ENCODE measurements around the gene LRRC34.
A peak's percentile ranks its signal among the peaks of the same experiment; 100 is the strongest.

LRRC34 gene

DNA sequence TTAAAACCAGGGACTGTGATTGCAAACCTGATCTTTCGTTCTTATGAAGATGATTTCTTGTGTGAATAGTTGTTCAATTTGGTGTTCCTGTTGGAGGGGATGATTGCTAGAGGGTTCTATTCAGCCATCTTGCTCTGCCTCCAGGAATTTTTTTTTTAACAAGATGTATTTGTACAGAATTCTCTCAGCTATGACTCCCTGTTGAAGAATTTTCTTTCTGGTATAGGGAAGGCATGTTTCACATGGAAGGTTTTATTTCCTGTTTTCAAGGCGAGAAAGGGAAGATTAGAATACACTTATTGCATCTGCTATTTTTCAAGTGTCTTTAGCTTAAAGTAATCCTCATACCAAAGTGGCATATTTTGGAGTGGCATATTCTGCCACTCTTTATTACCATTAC, 5.6 kb upstream of the LRRC34 start:
- no peak overlapping the region for H3K27ac ChIP-seq (ENCODE audit: insufficient read depth, low read length, poor library complexity, severe bottlenecking)
- no peak for DNase-seq
- no peaks in the 10 kb centered on the region for H3K36me3 ChIP-seq (ENCODE audit: control insufficient read depth, insufficient read depth, low read length)
- no peak overlapping the region for H3K4me3 ChIP-seq (ENCODE audit: insufficient read depth, low read depth, low read length, poor library complexity, severe bottlenecking)
- no peaks in the 10 kb centered on the region for H3K9me3 ChIP-seq (ENCODE audit: control insufficient read depth, low read length)
- no peaks in the 10 kb centered on the region for H3K4me1 ChIP-seq (ENCODE audit: control insufficient read depth, insufficient read depth, low read length, poor library complexity, severe bottlenecking)
- no peaks in the 10 kb centered on the region for H3K27me3 ChIP-seq (replicated peaks; ENCODE audit: control insufficient read depth, insufficient read depth, low read length, poor library complexity, severe bottlenecking)

DNA sequence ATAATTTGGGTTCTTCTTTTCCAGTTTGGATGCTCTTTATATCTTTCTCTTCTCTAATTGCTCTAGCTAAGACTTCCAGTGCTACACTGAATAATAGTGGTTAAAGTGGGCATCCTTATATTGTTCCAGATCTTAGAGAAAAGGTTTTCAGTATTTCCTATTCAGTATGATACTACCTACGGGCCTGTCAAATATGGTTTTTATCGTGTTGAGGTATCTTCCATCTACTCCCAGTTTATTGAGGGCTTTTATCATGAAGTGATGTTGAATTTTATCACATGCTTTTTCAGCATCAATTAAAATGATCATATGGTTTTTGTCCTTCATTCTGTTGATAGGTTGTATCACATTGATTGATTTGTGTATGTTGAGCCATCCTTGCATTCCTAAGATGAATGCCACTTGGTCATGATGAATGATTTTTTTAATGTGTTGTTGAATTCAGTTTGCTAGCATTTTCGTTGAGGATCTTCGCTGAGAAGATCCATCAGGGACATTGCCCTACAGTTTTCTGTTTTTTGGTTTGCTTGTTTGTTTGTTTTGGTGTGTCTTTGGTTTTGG, 3.0 kb upstream of the LRRC34 start:
- H3K27me3 ChIP-seq (replicated peaks; ENCODE audit: control insufficient read depth, insufficient read depth, low read length, poor library complexity, severe bottlenecking) = no peaks in the 10 kb centered on the region
- DNase-seq = no peak
- H3K27ac ChIP-seq (ENCODE audit: insufficient read depth, low read length, poor library complexity, severe bottlenecking) = no peak overlapping the region
- H3K36me3 ChIP-seq (ENCODE audit: control insufficient read depth, insufficient read depth, low read length) = no peaks in the 10 kb centered on the region
- H3K4me3 ChIP-seq (ENCODE audit: insufficient read depth, low read depth, low read length, poor library complexity, severe bottlenecking) = no peak overlapping the region
- H3K4me1 ChIP-seq (ENCODE audit: control insufficient read depth, insufficient read depth, low read length, poor library complexity, severe bottlenecking) = peaks cover 12% of the 10 kb centered on the region
- no peaks in the 10 kb centered on the region for H3K9me3 ChIP-seq (ENCODE audit: control insufficient read depth, low read length)

DNA sequence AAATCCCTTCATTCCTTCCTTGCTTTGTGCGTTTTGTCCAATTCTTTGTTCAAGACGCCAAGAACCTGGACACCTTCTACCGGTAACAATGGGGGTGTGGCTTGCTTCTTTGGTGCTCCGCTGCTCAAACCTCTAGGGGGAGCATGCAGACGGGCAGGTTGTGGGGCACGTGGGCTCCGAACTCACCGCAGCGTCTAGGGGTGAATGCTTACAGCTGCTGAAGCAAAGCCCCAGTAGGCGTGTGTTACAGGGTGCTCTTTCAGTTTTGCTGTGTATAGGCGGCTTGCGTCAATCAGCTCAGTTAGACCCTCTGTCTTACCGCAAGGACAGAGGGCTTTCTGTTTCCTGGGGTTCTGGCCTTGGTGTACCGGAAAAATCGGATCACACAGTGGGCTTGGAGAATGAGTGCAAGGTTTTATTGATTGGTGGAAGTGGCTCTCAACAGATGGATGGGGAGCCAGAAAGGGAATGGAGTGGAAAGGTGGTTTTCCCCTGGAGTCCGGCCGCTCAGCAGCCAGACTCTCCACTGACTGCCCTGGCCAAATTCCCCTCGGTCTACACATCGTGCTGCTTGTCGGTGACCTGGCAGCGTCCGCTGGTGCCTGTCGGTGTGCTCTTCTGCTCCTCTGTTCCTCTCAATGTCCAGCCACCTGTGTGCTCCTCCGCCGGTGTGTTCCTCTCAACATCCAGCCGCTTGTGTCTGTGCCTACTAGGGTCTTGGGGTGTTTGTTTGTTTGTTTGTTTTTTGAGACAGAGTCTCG, 1.2 kb upstream of the LRRC34 start:
- Histone ChIP-seq H3K9me3 (ENCODE audit: control insufficient read depth, low read length) (no peaks in the 10 kb centered on the region), H3K4me3 (ENCODE audit: insufficient read depth, low read depth, low read length, poor library complexity, severe bottlenecking) (peak overlapping the region; percentile 72), H3K27ac (ENCODE audit: insufficient read depth, low read length, poor library complexity, severe bottlenecking) (no peak overlapping the region), H3K36me3 (ENCODE audit: control insufficient read depth, insufficient read depth, low read length) (no peaks in the 10 kb centered on the region), H3K4me1 (ENCODE audit: control insufficient read depth, insufficient read depth, low read length, poor library complexity, severe bottlenecking) (peaks cover 12% of the 10 kb centered on the region), H3K27me3 (replicated peaks; ENCODE audit: control insufficient read depth, insufficient read depth, low read length, poor library complexity, severe bottlenecking) (no peaks in the 10 kb centered on the region)
- peak; percentile 47 to 60 (median 54) for DNase-seq

DNA sequence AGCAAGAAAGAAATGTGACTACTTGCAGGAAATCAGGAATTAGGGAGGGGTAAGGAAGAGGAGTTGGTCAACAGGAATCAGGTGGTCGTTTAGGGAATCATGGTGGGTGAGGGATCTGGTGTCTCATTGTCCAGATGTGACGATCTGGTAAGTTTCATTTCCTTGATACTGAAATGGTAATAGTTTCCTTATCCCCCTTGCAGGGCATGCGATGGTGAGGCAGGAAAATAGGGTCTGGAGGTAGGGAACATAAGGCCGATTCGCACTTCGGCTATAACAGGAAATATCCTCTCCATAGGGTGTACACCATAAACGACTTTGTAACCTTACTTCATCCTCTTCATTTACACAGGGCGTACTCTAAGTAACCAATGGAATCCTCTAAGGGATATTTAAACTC, 574 bp upstream of the LRRC34 start:
- Histone ChIP-seq H3K4me1 (ENCODE audit: control insufficient read depth, insufficient read depth, low read length, poor library complexity, severe bottlenecking) (peaks cover 12% of the 10 kb centered on the region), H3K4me3 (ENCODE audit: insufficient read depth, low read depth, low read length, poor library complexity, severe bottlenecking) (peak overlapping the region; percentile 72), H3K9me3 (ENCODE audit: control insufficient read depth, low read length) (no peaks in the 10 kb centered on the region), H3K36me3 (ENCODE audit: control insufficient read depth, insufficient read depth, low read length) (no peaks in the 10 kb centered on the region), H3K27ac (ENCODE audit: insufficient read depth, low read length, poor library complexity, severe bottlenecking) (no peak overlapping the region), H3K27me3 (replicated peaks; ENCODE audit: control insufficient read depth, insufficient read depth, low read length, poor library complexity, severe bottlenecking) (no peaks in the 10 kb centered on the region)
- DNase-seq = no peak

DNA sequence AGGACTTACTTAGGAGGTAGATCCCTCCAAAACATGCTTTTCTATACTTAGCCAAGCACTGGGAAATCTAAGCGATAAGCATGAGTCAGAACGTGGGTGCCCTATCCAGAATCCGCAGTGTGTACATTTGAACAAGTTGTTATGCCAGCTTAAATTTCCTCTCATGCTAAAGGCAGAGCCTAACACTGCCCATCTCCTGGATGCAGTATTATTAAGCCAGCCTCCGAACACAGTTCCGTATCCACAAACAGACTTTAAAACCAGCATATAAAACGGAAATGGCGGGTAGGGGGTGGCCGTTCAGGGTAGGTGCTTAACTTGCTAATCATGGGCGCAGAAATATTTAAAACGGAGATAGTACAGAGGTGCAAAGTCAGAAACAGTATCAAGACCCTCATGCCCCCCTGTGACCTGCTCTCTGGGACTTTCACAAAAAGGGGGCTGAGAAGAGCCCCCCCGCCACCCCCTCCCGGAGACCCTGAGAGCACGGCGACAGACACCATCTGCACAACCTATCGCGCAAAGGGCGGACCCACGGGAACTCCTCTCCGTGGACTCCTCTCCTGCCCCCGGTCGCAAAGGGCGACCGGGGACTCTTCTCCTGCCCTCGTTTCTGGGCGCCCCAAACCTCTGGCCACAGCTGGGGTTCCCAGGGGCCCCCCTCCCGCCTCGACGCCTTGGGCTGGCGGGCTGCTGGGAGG, 923 bp downstream of the LRRC34 start:
- Histone ChIP-seq H3K27ac (ENCODE audit: insufficient read depth, low read length, poor library complexity, severe bottlenecking) (no peak overlapping the region), H3K4me3 (ENCODE audit: insufficient read depth, low read depth, low read length, poor library complexity, severe bottlenecking) (peak overlapping the region; percentile 72)
- no peak for DNase-seq

DNA sequence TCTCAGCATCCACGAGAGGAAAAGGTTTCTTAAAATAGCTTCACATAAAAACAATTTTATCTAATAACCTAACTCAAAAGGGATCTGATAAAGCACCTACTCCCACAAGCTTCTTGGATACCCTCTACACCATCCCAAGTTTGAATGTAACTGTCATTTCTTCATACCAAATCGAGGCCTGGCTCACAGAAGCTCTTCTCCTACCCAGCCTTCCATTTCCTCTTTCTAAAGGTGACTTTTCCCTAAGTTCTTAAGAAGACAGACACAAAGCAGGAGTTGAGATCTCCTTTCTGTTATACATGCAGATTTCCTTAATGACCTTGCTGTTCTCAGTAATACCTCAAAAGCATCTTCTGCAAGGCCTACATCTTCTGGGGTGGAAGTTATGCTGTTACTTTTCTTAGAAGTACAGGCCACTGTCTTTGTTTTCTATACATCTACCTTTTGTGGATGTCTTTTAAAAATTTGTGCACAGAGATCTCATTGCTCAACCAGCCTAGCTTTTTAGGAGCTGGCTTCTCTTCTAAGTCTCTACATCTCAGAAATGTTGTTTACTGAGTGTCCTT, 3.4 kb downstream of the LRRC34 start:
- H3K36me3 ChIP-seq (ENCODE audit: control insufficient read depth, insufficient read depth, low read length) = no peaks in the 10 kb centered on the region
- no peak for DNase-seq
- no peak overlapping the region for H3K27ac ChIP-seq (ENCODE audit: insufficient read depth, low read length, poor library complexity, severe bottlenecking)
- no peaks in the 10 kb centered on the region for H3K9me3 ChIP-seq (ENCODE audit: control insufficient read depth, low read length)
- peaks cover 12% of the 10 kb centered on the region for H3K4me1 ChIP-seq (ENCODE audit: control insufficient read depth, insufficient read depth, low read length, poor library complexity, severe bottlenecking)
- no peaks in the 10 kb centered on the region for H3K27me3 ChIP-seq (replicated peaks; ENCODE audit: control insufficient read depth, insufficient read depth, low read length, poor library complexity, severe bottlenecking)
- no peak overlapping the region for H3K4me3 ChIP-seq (ENCODE audit: insufficient read depth, low read depth, low read length, poor library complexity, severe bottlenecking)

More for the DNA sequence above, 923 bp downstream of the LRRC34 start:
- peaks cover 12% of the 10 kb centered on the region for H3K4me1 ChIP-seq (ENCODE audit: control insufficient read depth, insufficient read depth, low read length, poor library complexity, severe bottlenecking)
- no peaks in the 10 kb centered on the region for H3K27me3 ChIP-seq (replicated peaks; ENCODE audit: control insufficient read depth, insufficient read depth, low read length, poor library complexity, severe bottlenecking)
- H3K9me3 ChIP-seq (ENCODE audit: control insufficient read depth, low read length) = no peaks in the 10 kb centered on the region
- no peaks in the 10 kb centered on the region for H3K36me3 ChIP-seq (ENCODE audit: control insufficient read depth, insufficient read depth, low read length)

DNA sequence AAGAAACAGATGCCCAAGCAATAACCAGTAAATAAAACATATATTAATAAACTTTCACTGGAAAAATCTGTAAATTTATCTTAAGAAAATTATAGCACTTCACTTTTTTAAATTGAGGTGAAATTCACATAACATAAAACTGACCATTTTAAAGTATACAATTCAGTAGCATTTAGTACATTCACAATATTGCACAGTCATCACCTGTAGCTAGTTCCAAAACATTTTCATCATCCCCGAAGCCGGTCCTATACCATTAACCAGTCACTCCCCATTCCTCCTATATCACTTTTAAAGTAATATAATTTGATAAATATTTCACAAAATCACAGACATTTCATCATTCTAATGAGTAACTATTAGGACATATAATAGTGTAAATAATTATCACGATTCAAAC, 8.0 kb downstream of the LRRC34 start:
- Histone ChIP-seq H3K9me3 (ENCODE audit: control insufficient read depth, low read length) (no peaks in the 10 kb centered on the region), H3K27ac (ENCODE audit: insufficient read depth, low read length, poor library complexity, severe bottlenecking) (no peak overlapping the region), H3K4me3 (ENCODE audit: insufficient read depth, low read depth, low read length, poor library complexity, severe bottlenecking) (no peak overlapping the region), H3K4me1 (ENCODE audit: control insufficient read depth, insufficient read depth, low read length, poor library complexity, severe bottlenecking) (no peaks in the 10 kb centered on the region), H3K27me3 (replicated peaks; ENCODE audit: control insufficient read depth, insufficient read depth, low read length, poor library complexity, severe bottlenecking) (no peaks in the 10 kb centered on the region), H3K36me3 (ENCODE audit: control insufficient read depth, insufficient read depth, low read length) (no peaks in the 10 kb centered on the region)
- no peak for DNase-seq

DNA sequence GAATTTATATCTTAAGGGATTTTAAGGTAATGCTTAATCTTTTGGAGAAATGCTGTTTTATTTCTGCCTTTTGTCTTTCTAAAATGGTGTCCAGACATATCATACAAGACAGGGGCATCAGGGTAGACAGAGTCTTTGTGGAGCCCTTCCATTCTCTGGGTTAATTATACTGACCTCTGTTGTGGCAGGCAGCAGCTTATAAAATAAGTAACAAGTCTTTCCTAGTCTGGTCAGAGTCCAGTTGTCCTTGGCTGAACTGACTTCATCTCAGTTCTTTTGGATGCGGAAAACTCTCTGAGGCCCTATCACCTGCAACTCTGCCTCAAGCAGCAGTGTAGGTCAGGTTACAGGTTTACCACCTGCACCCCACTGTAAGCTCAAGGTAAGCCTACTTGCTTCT, 20.3 kb downstream of the LRRC34 start:
- no peaks in the 10 kb centered on the region for H3K27me3 ChIP-seq (replicated peaks; ENCODE audit: control insufficient read depth, insufficient read depth, low read length, poor library complexity, severe bottlenecking)
- no peaks in the 10 kb centered on the region for H3K9me3 ChIP-seq (ENCODE audit: control insufficient read depth, low read length)
- peaks cover 6% of the 10 kb centered on the region for H3K36me3 ChIP-seq (ENCODE audit: control insufficient read depth, insufficient read depth, low read length)
- no peaks in the 10 kb centered on the region for H3K4me1 ChIP-seq (ENCODE audit: control insufficient read depth, insufficient read depth, low read length, poor library complexity, severe bottlenecking)
- H3K27ac ChIP-seq (ENCODE audit: insufficient read depth, low read length, poor library complexity, severe bottlenecking) = no peak overlapping the region
- no peak overlapping the region for H3K4me3 ChIP-seq (ENCODE audit: insufficient read depth, low read depth, low read length, poor library complexity, severe bottlenecking)
- no peak for DNase-seq

DNA sequence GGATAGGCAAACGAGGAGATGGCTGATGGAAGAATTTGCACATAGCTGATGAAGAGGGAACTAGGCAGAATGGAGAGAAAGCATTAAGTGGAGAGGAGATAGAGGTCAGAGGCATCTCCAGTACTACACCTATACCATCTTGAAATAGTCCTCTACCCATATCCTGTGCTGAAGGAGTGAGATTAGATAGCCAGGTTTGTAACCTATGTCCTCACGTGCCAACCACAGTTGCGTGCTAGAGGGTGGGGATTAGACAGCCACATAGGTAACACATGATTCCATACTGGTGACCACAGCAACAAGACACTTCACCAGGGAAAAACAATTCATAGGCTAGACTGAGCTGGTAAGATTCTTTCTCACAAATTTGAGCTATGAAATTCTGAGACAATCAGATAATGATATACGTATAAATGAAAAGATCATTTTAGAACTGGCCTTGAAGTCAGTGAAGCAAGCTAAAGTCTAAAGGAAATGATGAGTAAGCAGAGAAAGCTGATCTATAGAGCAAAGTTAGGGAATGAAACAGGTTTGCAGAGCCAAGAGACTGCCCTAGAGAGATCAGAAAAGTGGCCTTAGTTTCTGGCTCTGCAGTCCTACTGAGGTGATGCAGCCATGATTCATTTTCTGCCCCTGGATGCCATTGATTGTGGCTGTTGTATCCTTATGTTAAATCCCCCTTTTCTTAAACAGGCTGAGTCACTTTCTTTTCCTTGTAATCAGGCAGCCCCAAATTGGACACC, 21.8 kb downstream of the LRRC34 start:
- DNase-seq = no peak
- H3K36me3 ChIP-seq (ENCODE audit: control insufficient read depth, insufficient read depth, low read length) = peaks cover 16% of the 10 kb centered on the region
- H3K27ac ChIP-seq (ENCODE audit: insufficient read depth, low read length, poor library complexity, severe bottlenecking) = no peak overlapping the region
- H3K27me3 ChIP-seq (replicated peaks; ENCODE audit: control insufficient read depth, insufficient read depth, low read length, poor library complexity, severe bottlenecking) = no peaks in the 10 kb centered on the region
- no peak overlapping the region for H3K4me3 ChIP-seq (ENCODE audit: insufficient read depth, low read depth, low read length, poor library complexity, severe bottlenecking)
- H3K4me1 ChIP-seq (ENCODE audit: control insufficient read depth, insufficient read depth, low read length, poor library complexity, severe bottlenecking) = no peaks in the 10 kb centered on the region
- H3K9me3 ChIP-seq (ENCODE audit: control insufficient read depth, low read length) = no peaks in the 10 kb centered on the region

Measured in effector memory CD4-positive, alpha-beta T cell (primary cell).